GM12892 (cell line): ENCODE measurements around the gene HTRA3.

Experiments used
- POLR2A ChIP-seq: IDR thresholded peaks from 2 replicates; pipeline ENCODE4 v1.6.1; 2011; ENCODE audit warnings: low read depth, low read length, control low read depth
- POLR2AphosphoS5 ChIP-seq: IDR thresholded peaks from 2 replicates; pipeline ENCODE4 v1.6.1; 2011; ENCODE audit warnings: low read depth, low read length, control low read depth
- TAF1 ChIP-seq: IDR thresholded peaks from 2 replicates; pipeline ENCODE4 v1.6.1; 2011; ENCODE audit warnings: low read depth, mild to moderate bottlenecking, control low read depth, low read length, borderline replicate concordance

GRCh38 chr4:8303081-8303480 is 33.5 kb downstream of the HTRA3 start:
- TF ChIP-seq POLR2AphosphoS5, result no peak
- no peak for TF ChIP-seq POLR2A
- no peak for TF ChIP-seq TAF1
